GM04503 (cell line): ENCODE results near the gene SEBOX.

ENCODE experiments used
- DNase-seq: peaks from one replicate; pipeline ENCODE4 v3.0.0-alpha.2; 2012; ENCODE audit warnings: low read depth

The SEBOX gene

DNA sequence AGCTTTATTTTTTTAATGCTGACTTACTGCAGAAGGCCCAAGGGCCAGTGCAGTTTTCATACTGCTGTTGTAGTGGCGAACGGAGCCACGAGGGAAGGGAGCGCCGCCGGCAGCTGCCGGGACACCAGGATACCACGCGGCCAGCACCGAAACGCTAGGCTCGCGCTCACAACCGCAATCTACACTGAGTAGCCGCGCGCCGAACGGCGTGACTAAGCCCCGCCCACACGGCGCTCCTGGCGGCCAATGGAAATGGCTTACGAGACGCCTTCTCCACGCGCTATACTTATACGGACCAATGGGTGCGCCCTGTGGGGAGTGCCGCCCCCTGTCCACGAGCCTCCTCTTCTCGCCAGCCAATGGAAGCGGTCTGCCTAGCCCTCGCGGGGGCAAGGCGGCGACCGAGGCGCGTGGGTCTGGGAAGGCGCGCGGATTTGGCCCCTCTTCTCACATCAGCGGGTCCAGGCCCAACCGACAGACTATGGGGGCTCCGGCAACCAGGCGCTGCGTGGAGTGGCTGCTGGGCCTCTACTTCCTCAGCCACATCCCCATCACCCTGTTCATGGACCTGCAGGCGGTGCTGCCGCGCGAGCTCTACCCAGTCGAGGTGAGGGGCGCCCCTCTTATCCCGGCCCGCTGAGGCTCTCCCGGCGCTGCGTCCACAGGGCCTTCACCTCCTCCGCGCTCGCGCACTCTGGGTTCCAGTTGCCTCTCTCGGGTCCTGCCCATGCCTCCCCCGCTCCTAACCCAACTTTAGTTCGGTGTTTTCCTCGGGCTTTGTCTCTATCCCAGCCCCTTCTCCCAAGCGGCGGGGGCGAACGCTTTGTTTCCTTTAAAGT is 46.0 kb downstream of the SEBOX start, which contains the start of gene TMEM97:
Gene TMEM97, plus strand, starts transcription at position 442 of the 839 bp plus-strand sequence. Its CDS starts 40 bp downstream, at position 482.
- DNase-seq: peak; percentile 84

DNA sequence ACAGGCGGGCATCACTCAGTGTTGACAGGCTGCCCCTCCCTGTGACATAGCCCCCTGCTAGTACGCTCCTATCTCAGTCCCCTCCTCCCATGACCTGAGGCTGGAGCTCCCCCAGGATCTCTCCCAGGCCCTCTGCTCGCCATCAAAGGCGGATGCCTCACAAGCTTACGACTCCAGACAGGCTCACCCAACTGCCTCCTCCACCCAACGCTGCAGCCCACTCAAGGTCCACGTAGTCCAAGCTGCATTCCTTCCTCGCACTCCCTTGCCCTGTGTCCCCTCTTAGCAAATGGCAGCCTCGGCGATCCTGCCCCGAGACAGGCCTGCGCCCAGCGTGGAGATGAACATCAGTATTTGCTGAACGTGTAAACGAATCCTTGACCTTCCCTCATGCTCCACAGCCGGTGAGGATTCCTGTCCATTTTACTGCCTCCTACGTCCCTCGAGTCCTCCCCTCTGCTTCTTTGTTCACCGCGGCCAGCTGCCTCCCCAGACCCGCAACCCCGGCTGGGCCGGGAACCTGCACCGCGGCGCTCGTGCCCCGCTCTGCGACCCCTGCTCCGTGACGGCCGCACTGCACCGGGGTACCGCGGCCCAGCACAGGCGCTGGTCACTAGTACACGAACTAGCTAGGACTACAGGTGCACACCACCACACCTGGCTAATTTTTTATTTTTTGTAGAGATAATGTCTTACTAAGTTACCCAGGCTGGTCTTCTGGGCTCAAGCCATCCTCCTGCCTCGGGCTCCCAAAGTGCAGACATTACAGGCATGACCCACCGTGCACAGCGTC is 46.8 kb downstream of the SEBOX start:
- no peak for DNase-seq

DNA sequence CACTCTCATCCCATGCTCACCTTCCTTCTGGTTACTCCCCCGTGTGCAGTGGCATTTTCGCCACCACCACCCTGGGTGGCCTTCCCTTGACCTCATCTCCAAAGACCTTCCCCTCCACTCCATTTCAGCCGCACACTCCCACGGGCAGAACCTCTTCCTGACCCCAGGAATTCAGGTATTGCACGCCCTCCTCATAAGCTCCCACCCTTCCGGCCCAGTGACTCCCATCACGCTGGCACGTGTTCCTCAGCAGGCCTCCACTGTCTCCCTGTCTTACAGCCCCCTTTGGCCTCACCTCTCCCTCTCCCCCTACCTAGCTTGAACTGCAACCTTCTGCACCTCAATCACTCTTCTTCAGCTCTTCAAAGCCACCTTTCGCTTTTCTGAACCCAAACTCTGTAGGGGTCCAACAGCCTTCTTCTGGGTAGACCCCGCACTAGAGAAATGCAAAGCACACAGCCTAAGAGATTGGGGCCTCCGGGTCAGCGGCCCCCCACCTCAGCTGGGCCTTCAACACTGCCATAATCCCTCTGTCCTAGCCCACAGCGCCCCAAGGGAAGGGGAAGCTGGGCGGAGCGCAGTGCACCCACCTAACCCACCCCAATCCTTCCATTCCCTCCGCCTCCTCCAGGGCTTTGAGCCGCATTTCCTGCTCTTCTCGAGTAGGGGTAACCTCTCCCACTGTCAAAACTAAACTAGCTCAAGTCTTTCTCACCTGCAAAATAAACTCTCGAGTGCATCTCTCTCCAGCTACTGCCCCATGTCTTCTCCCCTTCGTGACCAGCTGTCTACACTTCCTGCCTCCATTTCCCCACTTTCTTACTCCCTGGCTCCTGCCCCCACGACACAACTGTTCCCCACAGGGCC is 47.7 kb downstream of the SEBOX start:
- DNase-seq: no peak

DNA sequence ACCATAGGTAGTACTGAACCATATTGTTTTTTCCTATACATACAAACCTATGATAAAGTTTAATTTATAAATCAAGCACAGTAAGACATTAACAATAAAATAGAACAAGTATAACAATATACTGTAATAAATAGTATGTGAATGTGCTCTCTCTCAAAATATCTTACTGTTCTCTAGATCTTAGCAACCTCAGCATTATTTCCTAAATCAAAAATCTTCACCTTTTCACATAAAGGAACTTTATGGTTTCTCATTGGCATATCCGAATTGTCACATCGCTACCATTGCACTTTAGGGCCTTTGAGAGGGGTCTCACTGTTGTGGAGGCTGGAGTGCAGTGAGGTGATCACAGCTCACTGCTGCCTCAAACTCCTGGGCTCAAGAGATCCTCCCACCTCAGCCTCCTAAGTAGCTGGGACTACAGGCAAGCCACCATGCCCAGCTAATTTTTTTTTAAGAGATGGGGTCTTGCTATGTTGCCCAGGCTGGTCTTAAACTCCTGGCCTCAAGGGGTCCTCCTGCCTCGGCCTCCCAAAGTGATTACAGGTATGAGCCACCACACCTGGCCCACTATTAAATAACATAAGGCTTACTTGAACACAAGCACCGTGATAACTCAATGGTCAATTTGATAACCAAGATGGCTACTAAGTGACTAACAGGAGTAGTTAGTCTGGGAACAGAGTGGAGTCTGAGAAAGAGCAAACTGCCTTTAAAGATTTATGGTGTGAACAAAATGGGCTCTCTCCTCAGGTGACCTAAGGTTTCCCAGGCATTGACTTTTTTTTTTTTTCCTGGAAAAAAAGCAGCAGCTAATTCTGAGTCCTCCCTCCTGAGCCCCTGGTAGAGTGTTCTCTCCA is 48.9 kb downstream of the SEBOX start:
- no peak for DNase-seq

DNA sequence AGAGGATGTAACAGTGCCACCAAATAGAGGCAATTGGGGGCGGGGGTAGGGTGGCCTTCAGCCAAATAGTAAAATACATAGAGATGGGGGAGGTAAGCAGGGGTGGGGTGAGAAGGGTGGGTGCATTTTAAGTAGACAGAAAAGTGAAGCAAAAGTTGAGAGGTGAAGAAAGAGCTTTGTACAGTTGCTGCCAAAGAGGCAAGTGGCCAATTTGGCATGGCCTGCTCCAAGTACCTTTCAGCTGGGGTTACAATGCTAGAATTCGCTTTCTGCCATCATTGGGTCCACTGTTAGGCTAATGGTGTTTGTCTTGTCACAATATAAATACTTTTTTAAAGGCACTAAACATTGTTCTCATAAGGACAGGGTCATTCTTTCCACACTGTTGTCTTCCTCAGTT is 51.2 kb downstream of the SEBOX start:
- no peak for DNase-seq
